ENCODE measurements around the gene TMEM123.

Gene TMEM123, protein sequence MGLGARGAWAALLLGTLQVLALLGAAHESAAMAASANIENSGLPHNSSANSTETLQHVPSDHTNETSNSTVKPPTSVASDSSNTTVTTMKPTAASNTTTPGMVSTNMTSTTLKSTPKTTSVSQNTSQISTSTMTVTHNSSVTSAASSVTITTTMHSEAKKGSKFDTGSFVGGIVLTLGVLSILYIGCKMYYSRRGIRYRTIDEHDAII

GRCh38 chr11:102452461-102453301, at the start of gene TMEM123:
TMEM123 (minus strand) TSS chr11:102452765; CDS start chr11:102452623, 142 bp downstream.
- DNase-seq, result peak; percentile 78

DNA sequence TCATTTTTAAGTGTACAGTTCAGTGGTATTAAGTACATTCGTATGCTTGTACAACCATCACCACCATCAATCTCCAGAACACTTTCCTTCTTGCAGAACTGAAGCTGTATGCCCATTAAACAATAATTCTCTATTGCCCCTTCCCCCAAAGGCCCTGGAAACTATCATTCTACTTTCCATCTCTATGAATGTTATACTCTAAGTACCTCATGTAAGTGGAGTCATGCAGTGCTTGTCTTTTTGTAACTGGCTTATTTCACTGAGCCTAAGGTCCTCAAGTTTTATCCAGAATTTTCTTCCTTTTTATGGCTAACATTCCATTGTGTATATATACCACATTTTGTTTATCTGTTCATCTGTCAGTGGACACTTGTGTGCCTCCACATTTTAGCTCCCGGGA, 48.3 kb upstream of the TMEM123 start:
- DNase-seq, result no peak

GRCh38 chr11:102499931-102500330, 47.4 kb upstream of the TMEM123 start:
- DNase-seq, result no peak

- DNase-seq, result no peak
Measured at GRCh38 chr11:102499151-102499550, 46.6 kb upstream of the TMEM123 start.

- DNase-seq, result no peak
Measured at GRCh38 chr11:102497061-102497460, 44.5 kb upstream of the TMEM123 start.

- peak; percentile 72 for DNase-seq
Measured at GRCh38 chr11:102495161-102496042, 42.8 kb upstream of the TMEM123 start.

DNA sequence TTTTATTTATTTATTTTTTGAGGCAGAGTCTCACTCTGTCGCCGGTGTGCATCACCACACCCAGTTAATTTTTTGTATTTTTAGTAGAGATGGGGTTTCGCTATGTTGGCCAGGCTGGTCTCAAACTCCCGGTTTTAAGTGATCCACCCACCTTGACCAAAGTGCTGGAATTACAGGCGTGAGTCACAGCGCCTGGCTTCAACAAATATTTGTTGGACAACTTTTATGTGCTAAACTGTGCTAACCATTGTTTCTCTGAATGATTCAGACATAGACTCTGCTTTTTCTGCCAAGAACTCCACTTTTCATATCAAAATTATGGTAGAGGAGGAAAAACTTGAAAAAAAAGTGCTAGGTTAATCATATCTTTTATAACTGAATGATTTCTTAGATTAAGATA, 41.7 kb upstream of the TMEM123 start:
- no peak for DNase-seq

- DNase-seq, result no peak
Measured at GRCh38 chr11:102493524-102493923, 41.0 kb upstream of the TMEM123 start.

DNA sequence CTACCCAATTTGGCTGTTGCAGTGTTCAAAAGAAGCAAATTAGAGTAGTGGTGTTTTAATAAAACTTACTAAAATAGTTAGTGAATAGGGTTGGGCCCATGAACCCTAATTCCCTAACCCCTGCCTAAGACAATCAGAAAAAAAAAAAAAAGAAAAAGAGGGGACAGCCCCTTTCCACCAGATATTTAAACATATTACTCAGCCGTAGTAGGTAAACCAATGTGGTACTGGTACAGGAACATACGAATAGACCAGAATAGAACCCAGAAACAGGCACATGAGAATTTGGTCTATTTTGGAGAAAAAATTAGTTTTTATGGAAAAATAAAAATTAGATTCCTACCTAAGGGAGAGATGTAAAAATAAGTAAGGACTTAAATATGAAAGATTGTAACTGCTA, 39.4 kb upstream of the TMEM123 start:
- DNase-seq, result no peak

GRCh38 chr11:102489186-102490145, 36.9 kb upstream of the TMEM123 start:
- peak; percentile 46 for DNase-seq

DNA sequence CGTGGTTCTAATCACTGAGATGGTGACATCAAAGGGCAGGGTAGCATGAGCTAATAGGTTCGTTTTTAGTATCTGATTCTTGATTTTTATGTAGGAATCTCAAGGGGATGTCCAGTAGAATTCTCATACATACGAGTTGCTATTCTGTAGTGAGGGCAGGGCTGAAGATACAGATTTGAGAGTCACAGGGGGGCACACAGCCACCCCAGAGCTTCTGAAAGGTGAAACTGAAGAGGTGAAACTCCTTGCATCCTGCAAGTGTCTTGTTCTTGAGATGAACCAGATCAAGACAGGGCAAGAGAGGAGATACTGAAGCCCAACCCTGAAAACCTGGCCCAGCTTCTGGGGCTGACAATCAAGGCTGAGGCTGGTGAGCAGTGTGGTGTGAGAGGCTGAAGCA, 35.6 kb upstream of the TMEM123 start:
- DNase-seq, result no peak

GRCh38 chr11:102487214-102487613, 34.6 kb upstream of the TMEM123 start:
- DNase-seq, result peak; percentile 5

DNA sequence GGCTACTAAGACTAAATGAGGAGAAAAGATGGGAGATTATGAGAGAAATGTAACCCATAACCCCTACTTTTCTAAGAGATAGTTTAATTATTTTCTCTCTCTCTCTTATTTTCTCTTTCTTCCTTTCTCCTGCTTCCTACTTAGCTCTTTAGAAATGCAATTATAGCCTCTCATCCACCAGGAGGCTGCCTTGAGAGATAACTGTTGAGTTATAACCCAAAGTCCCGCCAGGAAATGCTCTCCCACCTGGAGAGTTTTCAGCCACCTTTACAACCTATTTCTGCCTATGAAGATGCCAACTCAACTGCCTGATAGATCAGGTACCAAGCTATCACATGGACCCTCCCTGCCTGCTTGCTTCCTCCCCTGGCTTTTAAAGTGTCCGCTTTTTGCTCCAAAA, 34.0 kb upstream of the TMEM123 start:
- DNase-seq, result no peak

GRCh38 chr11:102485095-102485722, 32.6 kb upstream of the TMEM123 start:
- DNase-seq, result no peak

DNA sequence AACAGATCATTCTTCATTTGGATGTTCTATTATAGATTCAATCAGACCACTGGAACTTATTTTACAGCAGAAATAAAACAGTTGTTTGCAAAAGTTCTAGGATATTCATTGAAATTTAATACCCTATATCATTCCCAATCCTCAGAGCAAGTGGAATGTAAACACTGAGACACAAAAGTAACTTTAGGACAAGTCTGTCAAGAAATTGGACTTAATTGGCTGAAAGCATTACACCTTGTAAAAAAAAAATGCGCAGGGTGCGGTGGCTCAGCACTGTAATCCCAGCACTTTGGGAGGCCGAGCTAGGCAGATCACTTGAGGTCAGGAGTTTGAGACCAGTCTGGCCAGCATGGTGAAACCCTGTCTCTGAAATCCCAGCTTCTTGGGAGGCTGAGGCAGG, 29.9 kb upstream of the TMEM123 start:
- DNase-seq, result no peak

DNA sequence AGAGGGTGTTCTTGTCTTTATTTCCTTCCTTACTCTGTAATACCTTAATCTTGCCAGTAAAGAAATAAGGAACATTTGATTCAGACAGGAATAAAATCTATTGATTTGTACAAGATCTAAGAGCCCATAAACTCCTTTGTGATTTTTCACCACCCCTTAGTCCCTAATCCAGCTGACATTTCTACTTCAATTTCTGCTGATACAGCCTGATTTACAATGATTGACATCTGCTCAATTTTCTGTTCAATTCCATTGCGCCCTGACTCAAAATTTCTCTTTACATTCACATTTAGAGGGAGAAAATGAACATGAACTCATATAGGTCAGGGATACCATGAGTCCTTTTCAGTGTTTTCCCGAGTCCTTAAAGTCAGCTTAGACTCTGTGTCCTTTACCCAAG, 27.2 kb upstream of the TMEM123 start:
- DNase-seq, result no peak

DNA sequence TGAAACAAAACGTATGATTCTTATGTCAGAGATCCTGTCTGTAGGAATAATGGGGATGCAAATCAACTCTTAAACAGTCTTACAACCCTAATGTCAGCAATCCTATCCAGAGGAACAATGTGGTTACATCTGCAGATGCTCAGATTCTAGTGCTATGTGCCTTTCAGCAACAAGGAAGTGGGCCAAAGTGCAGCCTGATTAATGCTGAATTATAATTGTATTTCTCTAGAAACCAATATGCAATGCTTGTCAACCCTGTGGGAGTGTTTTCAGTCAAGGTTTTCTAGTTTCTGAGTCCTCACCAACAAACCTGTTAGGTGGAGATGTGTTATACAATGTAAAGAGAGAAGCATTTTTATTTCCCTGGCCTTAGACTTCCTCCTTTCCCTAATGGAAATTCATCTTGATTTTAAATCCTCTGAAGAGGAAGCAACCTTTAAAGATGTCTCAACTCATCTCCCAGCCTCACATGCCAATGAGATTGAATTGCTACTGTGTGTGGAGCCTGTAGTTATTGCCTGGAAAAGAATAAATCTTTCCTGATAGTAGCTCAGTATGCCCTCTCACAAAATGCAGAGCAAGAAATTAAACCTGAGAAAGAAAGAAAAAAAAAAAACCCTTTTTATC, 26.2 kb upstream of the TMEM123 start:
- DNase-seq, result peak; percentile 29

GRCh38 chr11:102476812-102477211, 24.2 kb upstream of the TMEM123 start:
- no peak for DNase-seq

DNA sequence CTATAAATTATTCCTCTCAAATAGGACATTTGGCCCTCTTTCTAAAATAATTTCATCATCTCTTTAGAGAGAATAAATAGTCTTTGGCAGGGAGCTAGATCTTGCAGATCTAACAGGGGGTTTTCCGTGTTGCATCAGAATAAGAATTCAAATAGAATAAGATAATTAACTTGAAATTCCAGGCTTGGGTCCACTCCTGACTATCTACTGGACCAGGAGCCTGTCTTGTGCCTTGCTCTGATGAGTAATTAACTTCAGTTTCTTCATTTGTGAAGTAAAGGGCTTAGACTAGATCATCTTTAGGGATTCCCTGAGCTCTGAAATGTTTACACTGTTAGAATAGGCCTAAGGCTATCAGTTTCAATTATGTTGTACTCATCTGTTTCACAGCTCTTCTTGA, 23.5 kb upstream of the TMEM123 start:
- DNase-seq, result no peak

GRCh38 chr11:102473543-102473942, 21.0 kb upstream of the TMEM123 start:
- DNase-seq, result no peak

GRCh38 chr11:102472127-102472526, 19.6 kb upstream of the TMEM123 start:
- no peak for DNase-seq

Data from MV-4-11 (cell line).